AG08396 (cell line): ENCODE measurements around the gene SRGAP1.

ENCODE experiments used
- DNase-seq: peaks from one replicate; pipeline ENCODE4 v3.0.0; 2012; ENCODE audit warnings: low spot score, mixed read lengths

SRGAP1 gene

DNA sequence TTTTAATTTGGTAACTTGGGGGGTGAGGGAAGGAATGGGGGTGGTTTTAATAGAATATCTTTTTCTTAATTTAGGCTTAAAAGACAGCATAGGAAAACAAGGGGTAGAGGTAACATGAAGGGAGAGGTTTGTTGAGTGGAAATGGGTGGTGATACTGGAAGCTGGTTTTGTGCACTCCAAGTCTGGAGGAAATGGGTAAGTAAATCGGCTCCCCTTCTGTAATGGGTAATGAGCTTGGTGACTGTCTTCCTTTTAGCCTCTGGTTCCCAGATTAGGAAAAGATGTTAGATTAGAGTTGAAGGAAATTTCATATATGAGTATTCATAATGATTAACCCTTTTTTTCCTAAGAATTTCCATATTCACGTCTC is 122.1 kb downstream of the SRGAP1 start:
- no peak for DNase-seq

DNA sequence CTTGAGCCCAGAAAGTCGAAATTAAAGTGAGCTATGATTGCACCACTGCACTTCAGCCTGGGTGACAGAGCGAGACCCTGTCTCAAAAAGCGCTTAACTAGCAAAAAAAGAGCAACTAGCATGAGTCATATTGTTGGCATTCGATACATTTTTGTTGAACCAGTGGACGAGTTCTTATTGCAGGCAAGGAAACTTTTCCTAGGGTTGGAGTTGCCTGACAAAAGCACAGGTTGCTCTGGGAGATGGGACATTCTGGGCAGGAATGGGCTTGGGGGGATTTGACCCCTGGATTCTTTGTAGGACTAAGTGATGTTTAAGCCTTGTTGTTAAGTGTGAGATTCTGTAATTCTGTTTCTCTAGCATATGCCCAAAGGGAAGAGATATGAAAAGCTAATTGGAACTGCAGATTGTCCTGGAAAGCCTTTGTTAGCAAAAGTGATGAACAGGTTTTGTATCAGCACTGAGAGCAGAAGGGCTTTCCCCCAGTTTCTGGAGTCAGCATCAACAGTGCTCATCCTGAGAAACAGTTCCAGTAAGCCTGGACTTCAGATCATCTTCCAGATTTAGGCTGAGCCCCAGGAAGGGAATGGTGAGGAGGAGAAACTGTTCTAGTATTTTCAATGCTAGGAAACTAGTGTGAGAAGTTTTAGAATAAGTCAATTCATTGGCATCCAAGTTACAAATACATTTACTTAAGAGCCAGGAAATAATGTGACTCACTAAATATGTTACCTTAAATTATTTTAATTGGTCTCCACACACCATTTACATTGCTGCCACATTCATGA is 123.1 kb downstream of the SRGAP1 start:
- DNase-seq: no peak

DNA sequence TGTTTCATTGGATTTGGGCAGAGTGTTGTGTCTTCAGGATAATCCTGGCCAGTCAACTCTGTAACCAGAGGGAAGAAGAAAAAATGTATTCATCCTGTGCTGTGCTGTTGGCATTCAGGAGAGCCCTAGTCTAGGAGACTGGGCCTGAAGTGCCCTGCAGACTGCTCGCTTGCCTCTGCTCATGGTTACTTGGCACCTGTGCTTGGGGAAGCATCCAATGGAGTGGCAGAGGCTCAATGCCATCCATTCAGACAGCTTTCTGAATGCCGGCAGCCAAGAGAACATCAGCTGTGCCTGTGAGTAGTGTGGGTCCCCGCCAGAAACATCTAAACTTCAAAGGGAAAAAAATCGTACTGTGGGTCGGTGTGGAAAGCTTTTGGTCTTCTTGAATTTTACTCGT is 124.2 kb downstream of the SRGAP1 start:
- no peak for DNase-seq

DNA sequence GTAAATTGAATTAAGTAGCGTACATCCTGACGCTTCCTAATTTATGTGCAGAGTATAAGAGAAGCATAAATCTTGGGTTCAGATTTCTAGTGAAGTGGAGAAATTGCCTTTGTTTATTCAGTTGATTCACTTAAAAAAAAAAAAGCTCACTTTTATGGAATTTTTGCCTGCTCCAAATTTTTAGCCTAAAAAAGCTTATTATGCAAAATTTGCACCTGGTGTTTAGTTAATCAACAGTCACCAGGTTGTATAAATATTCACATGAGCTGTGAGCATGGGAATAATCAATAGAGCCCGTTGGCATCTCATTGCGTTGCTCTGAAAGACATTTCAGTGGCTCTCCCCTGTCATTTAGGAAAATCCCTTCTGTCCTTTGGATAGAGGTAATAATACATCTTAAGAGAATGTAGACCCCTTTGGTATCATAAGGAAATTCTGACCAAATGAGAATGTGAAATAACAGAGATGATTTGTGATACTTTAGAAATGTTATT is 132.4 kb downstream of the SRGAP1 start:
- DNase-seq: no peak

DNA sequence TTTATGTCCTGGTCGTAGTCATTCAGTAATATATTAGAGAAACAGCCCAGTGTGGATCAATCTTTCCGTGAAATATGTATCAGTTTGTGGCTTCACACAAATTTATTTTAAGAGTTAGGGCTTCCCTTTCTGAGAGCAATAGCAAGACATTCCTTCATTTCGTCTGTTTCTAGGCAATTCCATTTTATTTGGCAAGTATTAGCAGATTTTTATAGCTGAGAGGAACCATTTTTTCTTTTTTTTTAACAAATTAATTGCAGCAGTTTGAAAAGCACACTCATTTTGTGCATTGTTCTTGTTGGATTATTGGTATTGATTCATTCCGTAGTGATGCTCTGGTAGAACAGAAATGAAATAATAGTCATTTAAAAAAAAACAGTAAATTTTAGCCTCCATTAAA is 132.9 kb downstream of the SRGAP1 start:
- no peak for DNase-seq

DNA sequence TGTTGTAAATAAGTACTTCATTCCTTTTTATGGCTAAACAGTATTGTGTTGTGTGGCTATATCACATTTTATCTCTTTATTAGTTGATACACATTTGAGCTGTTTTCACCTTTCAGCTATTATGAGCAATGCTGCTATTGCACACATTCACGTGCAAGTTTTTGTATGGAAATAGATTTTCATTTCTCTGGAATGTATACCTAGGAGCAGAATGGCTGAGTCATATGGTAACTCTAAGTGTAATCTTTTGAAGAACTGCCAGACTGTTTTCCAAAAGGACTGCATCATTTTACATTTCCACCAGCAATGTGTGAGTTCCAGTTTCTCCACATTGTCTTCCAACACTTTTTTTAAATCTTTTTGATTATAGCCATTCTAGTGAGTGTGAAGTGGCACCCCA is 134.0 kb downstream of the SRGAP1 start:
- DNase-seq: no peak

DNA sequence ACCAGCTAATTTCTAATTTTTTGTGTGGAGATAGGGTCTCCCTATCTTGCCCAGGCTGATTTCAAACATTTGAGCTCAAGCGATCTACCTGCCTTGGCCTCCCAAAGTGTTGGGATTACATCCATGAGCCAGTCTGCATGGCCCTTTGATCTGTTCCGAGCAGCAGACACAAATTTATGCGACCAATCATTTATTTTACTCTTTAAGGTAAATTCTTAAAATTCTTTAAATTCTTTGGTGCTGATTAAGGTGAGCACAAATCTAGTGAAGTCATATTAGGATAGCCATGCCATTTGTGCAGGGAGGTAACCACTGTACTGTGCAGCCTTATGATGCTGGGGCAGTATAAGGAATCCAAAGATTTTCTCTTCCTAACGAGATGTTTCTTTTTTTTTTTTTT is 135.7 kb downstream of the SRGAP1 start:
- DNase-seq: no peak

DNA sequence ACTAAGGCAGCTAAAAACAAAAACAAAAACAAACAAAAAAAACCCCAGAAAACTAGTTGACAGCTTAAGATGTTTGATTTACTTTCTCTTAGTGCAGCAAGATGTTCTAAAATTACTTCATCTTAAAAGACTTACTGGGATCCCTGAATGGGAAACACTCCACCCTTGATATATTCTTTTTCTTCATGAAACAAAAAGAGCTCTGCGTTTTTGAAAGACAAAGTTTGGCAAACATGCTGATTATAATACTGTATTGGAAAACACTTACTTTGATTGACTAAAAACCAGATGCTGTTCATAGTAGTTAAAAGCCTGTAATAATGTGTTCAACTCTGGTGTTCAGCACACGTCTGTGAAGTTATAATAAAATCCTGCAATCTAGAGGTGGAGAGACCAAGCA is 136.8 kb downstream of the SRGAP1 start:
- no peak for DNase-seq

DNA sequence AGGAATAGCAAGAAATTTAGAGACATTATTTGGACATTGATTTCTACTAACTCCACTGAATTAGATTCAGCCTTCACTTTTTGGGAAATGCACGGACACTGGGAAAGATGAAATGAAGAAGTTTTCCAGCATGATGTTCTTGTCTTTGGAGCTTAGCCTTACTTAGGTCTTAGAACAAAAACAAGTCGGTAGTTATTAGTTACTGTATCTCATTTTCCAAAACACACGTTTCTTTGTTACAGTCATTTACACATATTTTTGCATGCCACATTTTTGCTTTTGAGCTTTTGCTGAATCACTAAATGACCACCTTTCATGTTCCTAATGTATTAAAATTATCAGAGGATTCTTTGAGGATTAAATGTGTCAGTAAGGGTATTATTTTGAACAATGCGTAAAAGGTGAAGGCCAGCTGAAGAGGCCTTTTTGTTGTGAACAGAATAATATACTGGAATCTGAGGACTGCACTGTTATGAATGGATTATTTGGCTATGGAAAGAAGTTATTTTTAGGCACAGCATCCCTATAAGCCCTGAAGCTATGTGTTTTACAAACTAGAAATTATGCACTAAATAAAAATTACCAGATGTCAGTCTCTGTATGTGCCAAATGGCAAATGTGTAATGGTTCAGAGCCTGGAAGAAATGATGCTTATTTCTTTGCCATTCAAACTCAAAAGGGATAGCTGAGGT is 138.2 kb downstream of the SRGAP1 start:
- DNase-seq: no peak

DNA sequence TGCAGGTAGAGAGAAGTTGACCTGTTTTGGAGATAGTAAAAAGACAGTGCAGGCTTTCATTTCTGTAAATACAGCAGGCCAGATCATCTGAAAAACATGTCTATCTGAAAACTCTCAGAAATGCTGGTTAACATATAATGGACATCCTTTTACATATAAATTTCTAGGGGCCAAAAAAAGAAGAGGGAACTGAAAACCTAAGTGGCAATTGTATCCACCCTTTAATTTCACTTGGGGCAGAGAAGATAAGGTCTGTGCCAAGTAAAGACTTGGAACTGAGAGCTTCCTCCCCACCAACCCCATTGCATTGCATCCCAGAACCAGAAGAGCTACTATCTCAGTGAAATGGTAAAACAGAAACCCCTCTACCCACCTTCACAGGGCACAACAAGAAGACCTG is 141.0 kb downstream of the SRGAP1 start:
- no peak for DNase-seq

DNA sequence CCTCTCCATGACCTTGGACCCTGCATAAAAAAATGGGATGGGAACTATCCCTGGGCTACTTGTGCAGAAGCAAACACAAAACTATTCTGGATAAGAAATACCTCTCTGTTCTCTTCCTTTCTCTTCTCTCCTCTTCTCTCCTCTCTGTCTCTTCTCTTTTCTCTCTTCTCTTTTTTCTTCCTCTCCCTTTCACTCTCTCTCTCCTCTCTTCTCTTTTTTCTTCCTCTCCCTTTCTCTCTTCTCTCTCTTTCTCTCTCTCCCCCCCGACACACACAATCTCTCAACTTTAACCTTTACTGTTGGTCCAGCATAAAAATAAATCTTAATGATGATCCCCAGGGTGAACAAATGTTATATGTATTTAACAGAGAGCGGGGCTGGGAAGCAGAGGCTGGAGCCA is 141.4 kb downstream of the SRGAP1 start:
- no peak for DNase-seq

DNA sequence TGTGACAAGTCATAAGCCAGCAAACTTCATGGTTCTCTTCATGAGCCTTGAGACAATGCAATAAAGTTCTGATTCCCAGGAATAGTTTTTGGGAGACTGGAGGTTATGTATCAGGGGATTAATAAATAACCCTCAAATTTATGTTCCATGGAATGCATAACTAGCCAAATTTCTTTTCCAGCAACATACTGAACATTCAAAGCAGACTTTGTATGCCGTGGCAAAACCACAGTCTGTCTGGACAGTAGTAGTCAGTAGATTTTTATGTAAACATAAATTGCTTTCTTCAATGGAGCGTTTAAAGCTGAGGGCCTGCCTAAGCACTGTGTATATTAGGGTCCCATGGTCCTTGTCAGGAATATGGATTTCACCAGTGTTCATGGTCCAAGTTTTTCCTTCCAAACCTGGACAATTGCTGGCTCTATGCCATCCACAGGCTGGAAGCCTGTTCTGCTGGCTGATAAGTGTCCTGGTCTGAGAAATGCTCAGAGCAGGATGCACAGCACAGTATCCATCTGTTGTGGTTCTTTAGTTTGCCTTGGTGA is 144.9 kb downstream of the SRGAP1 start:
- DNase-seq: no peak

DNA sequence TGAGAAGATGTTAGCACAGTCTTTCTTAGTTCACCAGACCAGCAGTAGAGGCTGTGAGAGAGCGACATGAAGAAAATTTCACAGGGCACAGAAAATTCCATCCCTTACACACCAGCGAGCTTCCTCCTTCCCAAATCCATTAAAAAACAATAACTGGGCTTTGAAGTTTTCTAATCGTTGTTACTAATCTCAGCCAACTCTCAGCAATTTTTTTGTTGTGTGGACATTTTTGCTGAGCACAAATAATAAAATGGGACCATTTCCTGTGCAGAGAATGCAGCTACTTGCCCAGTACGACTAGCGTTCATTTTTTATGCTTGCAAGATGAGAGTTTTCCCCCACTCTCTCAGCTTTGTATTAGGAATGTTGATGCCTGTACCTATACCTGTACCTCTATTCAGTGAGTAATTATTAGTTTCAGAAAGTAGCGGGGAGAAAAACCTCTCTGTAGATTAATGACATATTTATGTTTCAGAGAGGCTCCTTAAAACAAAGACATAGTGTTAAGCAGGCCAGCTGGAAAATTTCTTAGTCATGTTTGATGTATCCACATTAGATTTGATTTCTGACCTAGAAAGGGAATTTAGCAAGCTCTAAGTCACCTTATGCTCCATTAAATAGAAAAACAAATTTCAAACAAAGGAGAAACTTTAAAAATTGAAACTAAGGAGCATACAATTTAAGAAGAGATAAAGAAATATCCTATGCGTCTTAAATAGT is 146.5 kb downstream of the SRGAP1 start:
- DNase-seq: no peak

DNA sequence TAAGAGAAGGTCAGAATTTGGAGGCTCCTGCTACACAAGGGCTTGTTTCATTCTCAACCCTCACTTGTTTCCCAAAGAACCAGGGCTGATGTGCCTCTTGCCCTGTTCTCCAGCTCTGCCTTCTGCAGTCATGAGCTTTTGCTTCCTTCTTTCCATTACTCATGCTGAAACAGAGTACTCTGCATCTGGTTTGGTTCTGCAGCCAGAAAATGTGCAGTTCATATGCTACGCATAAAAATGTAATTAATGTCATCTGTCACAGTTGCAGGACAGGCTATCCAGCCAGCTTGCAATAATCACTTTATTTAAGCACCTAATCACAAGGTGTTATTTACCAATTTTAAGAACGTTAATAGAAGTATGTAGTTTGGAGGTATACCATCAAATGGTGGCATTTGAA is 150.2 kb downstream of the SRGAP1 start:
- DNase-seq: no peak

DNA sequence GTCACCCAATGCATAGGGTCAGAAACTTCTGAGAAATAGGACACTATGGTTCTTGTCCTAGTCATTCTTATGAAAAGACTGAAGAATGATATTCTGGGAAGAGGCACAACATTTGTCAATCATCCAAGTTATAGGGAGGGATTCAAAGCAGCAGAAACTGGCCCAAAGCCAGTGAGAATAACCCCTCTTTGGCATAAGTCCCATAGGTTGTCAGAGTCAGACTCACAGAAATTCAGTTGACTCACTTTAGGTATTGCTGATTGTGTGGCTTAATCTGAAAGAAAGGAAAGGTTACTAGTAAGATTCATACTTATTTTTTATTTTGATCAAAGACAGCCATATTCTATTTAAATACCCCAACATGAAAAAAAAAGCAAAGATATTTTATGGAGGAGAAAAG is 151.0 kb downstream of the SRGAP1 start:
- DNase-seq: no peak

DNA sequence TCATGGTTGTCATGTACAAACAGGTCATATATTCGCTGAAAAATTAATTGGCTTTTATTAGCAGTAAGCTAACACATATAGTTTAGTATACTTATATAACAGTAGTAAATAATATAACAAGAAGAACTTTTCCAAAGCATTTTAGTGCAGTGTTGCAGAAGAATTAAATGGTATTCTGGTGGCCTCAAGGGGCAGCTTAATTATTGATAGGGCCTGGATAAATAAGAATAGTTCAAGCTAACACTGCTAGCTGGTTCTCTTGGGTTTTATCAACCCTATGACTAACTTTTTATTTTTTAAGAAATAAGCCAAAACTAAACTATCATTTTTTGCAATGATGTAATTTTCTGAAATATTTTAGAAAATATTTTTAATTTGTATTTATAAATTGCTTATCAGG is 152.1 kb downstream of the SRGAP1 start:
- DNase-seq: no peak

DNA sequence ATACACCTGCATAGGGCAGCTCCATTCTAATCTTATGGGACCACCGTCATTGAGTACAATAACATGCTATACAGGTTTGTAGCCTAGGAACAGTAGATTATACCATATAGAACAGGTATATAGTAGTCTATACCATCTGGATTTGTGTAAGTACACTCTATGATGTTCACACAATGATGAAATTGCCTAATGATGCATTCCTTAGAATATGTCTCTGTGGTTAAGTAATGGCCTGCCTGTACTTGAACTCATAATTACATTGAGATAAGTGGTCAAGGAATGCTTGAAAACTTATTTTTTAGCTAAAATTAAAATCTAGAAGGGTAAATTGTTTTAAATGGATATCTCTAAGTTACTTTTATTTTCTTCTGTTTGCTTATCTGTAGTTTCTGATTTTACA is 152.7 kb downstream of the SRGAP1 start:
- DNase-seq: no peak

DNA sequence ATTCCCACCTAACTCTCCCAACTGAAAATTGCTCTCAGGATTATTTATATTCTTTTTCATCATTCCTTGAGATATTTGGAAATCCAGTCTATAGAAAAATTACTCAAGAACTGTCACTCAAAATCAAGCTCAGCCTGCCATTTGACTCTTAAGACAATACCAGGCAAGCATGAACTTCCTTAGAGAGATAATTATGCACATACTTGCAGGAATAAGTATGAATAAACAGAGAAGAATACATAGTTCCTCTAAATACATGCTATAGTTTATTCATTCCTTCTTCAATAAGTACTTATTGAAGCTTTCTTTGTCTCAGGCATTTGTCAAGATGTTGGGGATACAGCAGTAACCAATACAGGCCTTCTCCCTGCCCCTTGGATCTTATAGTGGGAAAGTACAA is 154.1 kb downstream of the SRGAP1 start:
- no peak for DNase-seq

DNA sequence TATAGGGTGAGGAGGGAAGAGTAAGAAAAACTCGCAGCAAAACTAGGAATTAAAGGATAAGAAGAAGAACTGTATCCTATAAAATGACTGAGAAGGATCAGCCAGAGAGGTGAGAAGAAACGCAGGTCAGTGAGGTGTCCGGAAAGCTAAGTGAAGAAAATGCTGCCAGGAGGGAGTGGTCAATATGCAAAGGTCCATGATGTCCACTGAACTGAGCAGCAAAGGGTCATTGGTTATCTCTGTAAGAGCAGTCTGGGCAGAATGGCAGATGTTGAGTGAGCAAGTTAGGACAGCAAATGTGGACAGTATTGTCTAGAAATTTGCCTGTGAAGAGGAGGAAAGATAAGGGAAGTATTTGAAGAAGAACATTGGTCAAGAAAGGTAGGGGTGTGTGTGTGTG is 155.4 kb downstream of the SRGAP1 start:
- DNase-seq: no peak

DNA sequence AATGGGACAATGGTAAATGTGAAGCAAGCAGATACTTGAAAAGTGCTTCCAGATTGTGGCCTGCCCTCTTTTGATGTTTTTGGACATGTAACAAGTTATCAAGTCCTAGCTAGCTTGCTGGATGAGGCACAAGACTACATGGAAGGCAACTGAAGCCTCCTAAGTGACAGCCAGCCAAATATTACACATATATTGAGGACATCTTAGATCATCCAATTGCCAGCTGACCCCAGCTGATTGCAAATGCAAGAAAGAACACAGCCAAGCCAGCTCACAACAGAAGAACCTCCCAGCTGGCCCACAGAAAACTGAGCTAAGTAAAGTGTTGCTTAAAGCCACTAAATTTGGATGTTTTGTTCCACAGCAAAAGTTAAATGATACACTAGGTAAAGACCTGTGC is 156.9 kb downstream of the SRGAP1 start:
- DNase-seq: no peak

DNA sequence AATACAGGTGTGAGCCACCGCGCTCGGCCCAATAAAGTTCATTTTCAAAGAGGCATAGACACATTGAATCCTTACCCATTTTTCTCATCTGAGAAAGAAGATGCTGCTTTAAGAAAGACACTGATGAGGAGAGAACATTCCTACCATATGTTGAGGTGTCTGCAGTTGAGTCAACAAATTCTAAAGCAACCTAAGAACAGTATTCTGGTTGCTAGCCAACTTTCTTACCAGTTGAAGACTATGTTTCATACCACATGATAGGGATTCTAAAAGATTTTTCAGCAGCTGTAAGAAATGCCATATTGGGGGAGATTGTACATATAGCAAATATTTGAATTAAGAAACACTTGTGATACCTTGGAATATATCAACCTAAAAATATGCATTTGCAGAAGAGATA is 160.1 kb downstream of the SRGAP1 start:
- no peak for DNase-seq

DNA sequence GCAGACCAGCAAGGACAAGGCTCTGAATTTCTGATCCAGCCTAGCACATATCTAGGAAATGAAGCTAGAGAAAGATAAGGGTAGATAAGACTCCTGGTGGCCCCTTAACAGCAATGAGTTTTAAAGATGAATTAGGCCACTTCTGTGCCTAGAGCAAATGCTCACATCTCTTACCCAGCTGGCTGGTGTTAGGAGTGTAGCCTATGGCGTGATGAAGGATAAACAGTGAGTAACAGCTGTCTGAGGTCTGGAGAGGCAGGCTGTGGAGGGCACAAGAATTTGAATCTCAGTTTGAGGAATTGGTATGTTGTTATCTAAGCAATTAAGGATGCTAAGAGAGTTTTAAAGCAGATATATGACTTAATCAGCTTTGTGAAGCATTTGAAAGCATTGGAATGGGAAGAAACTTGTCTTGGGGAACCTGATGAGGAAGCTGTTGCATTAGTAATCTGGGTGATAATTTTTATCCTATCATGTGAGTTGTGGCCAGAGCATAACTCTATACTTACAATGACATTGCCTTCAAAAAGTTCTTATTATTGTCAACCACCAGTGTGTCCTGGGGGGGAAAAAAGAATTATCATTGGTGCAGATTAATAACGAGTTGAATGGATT is 161.8 kb downstream of the SRGAP1 start:
- no peak for DNase-seq
